ENCODE results near the gene CELA3B. TPM values are rescaled to one million over a fixed set of nuclear protein-coding genes. Genes with fewer than 3 reads are reported as not detected.

The CELA3B gene
- total and polyA plus RNA-seq, 7 donors: 0.20 to 6.9 (median 6.0) TPM; not detected in 4

- Histone ChIP-seq H3K9me3 (no peaks in the 10 kb centered on the region), H3K4me3 (peak overlapping the region; percentile 89 to 98 (median 96)), H3K36me3 (no peaks in the 10 kb centered on the region), H3K27ac (peak overlapping the region; percentile 99 to 100 (median 99)), H3K4me1 (peaks cover 0 to 22% (median 12%) of the 10 kb centered on the region in 4 donors), H3K27me3 (no peaks in the 10 kb centered on the region)
- DNase-seq: peak; percentile 82
- intact Hi-C loops (cut with DNase I): loop anchor here (5.0 kb wide), 1 partner anchor 242 kb away; the partner anchor contains the start of gene USP48
- 3% methylated on average over 33 of the region's 33 CpGs for WGBS, 2 donors
- no peak for TF ChIP-seq POLR2A (IDR thresholded peaks at IDR 0.05)
- TF ChIP-seq POLR2AphosphoS5 (IDR thresholded peaks at IDR 0.05): peak in 1 of 4 donors; percentile 3
Observed at GRCh38 chr1:22024485-22025367, 47.9 kb downstream of the CELA3B start.

GRCh38 chr1:22025368-22026155, 48.7 kb downstream of the CELA3B start:
- intact Hi-C loops (cut with DNase I): loop anchor here (5.0 kb wide), 1 partner anchor 243 kb away; the partner anchor contains the start of gene USP48
- Histone ChIP-seq H3K36me3 (no peaks in the 10 kb centered on the region), H3K27ac (peak overlapping the region; percentile 99 to 100 (median 99)), H3K27me3 (no peaks in the 10 kb centered on the region), H3K4me3 (peak overlapping the region; percentile 89 to 98 (median 96)), H3K4me1 (peaks cover 0 to 29% (median 12%) of the 10 kb centered on the region in 4 donors), H3K9me3 (no peaks in the 10 kb centered on the region)
- peak; percentile 82 to 99 (median 97) for TF ChIP-seq POLR2AphosphoS5 (IDR thresholded peaks at IDR 0.05)
- TF ChIP-seq POLR2A (IDR thresholded peaks at IDR 0.05): peak; percentile 93 to 96
- TF ChIP-seq CTCF (IDR thresholded peaks at IDR 0.05): no peak
- peak; percentile 93 for DNase-seq
- 0 to 1% methylated on average over 42 of the region's 42 CpGs for WGBS, 2 donors

GRCh38 chr1:22026924-22027289, 50.1 kb downstream of the CELA3B start:
- Histone ChIP-seq H3K27ac (peak overlapping the region in 3 of 4 donors; percentile 99 to 100 (median 99)), H3K27me3 (no peaks in the 10 kb centered on the region), H3K9me3 (no peaks in the 10 kb centered on the region), H3K4me1 (peaks cover 0 to 43% (median 21%) of the 10 kb centered on the region in 4 donors), H3K4me3 (no peak overlapping the region), H3K36me3 (no peaks in the 10 kb centered on the region)
- no peak for DNase-seq
- TF ChIP-seq CTCF (IDR thresholded peaks at IDR 0.05) (no peak), EP300 (IDR thresholded peaks at IDR 0.05) (no peak)
- 52 to 71% methylated on average over 3 of the region's 3 CpGs for WGBS, 2 donors
- intact Hi-C loops (cut with DNase I): loop anchor here (5.0 kb wide), 1 partner anchor 245 kb away; the partner anchor contains the start of gene USP48

- H3K36me3 ChIP-seq: no peaks in the 10 kb centered on the region
- TF ChIP-seq CTCF (IDR thresholded peaks at IDR 0.05) (no peak), POLR2A (IDR thresholded peaks at IDR 0.05) (no peak), POLR2AphosphoS5 (IDR thresholded peaks at IDR 0.05) (no peak), EP300 (IDR thresholded peaks at IDR 0.05) (no peak)
- intact Hi-C loops (cut with DNase I): loop anchor here (2.0 kb wide), 1 partner anchor 23 kb away; the partner anchor contains the start of gene CDC42
- no peak overlapping the region for H3K4me3 ChIP-seq
- H3K27ac ChIP-seq: peak overlapping the region in 2 of 4 donors; percentile 77 to 81
- peaks cover 0 to 43% (median 24%) of the 10 kb centered on the region in 4 donors for H3K4me1 ChIP-seq
- no peaks in the 10 kb centered on the region for H3K9me3 ChIP-seq
- 80 to 87% methylated on average over 4 of the region's 4 CpGs for WGBS, 2 donors
- DNase-seq: no peak
- no peaks in the 10 kb centered on the region for H3K27me3 ChIP-seq
Observed at GRCh38 chr1:22030057-22030456, 53.2 kb downstream of the CELA3B start.

Data from sigmoid colon (tissue), 7 donors.